Ishikawa (cell line): ENCODE measurements around the gene ZFR2.
A peak's percentile ranks its signal among the peaks of the same experiment; 100 is the strongest.

ENCODE experiments used
- CEBPB ChIP-seq: IDR thresholded peaks from 2 replicates; pipeline ENCODE4 v1.6.1; 2012
- CREB1 ChIP-seq: IDR thresholded peaks from 2 replicates; pipeline ENCODE4 v1.6.1; 2012; ENCODE audit warnings: low read depth
- EGR1 ChIP-seq: IDR thresholded peaks from 2 replicates; pipeline ENCODE4 v1.6.1; 2012
- EP300 ChIP-seq: IDR thresholded peaks from 2 replicates; pipeline ENCODE4 v1.6.1; 2012; ENCODE audit warnings: borderline replicate concordance
- FOXM1 ChIP-seq: IDR thresholded peaks from 2 replicates; pipeline ENCODE4 v1.6.1; 2012; ENCODE audit warnings: low read depth, borderline replicate concordance
- MAX ChIP-seq: IDR thresholded peaks from 2 replicates; pipeline ENCODE4 v1.6.1; 2012
- NFIC ChIP-seq: IDR thresholded peaks from 2 replicates; pipeline ENCODE4 v1.6.1; 2012
- RAD21 ChIP-seq: IDR thresholded peaks from 2 replicates; pipeline ENCODE4 v1.6.1; 2012; ENCODE audit warnings: low read depth
- REST ChIP-seq: IDR thresholded peaks from 2 replicates; pipeline ENCODE4 v1.6.1; 2012; ENCODE audit warnings: low read depth, mild to moderate bottlenecking
- TAF1 ChIP-seq: IDR thresholded peaks from 2 replicates; pipeline ENCODE4 v1.6.1; 2012; ENCODE audit warnings: low read depth, mild to moderate bottlenecking
- TCF12 ChIP-seq: IDR thresholded peaks from 2 replicates; pipeline ENCODE4 v1.6.1; 2012; ENCODE audit warnings: low read depth
- TEAD4 ChIP-seq: IDR thresholded peaks from 2 replicates; pipeline ENCODE4 v1.6.1; 2012
- USF1 ChIP-seq: IDR thresholded peaks from 2 replicates; pipeline ENCODE4 v1.6.1; 2012
- YY1 ChIP-seq: IDR thresholded peaks from 2 replicates; pipeline ENCODE4 v1.6.1; 2012; ENCODE audit warnings: low read depth
- ZBTB7A ChIP-seq: IDR thresholded peaks from 2 replicates; pipeline ENCODE4 v1.6.1; 2012; ENCODE audit warnings: low read depth

The ZFR2 gene

GRCh38 chr19:3766520-3766919 is 102.3 kb downstream of the ZFR2 start:
- TF ChIP-seq ZBTB7A (no peak), EP300 (no peak), EGR1 (no peak), CEBPB (no peak), TCF12 (no peak), FOXM1 (no peak), MAX (no peak), NFIC (no peak), TAF1 (no peak), USF1 (no peak), YY1 (no peak), RAD21 (no peak), TEAD4 (no peak), REST (no peak), CREB1 (no peak)

- TF ChIP-seq YY1 = no peak
- no peak for TF ChIP-seq EGR1
- TF ChIP-seq CEBPB = no peak
- no peak for TF ChIP-seq TAF1
- no peak for TF ChIP-seq FOXM1
These were observed 103.7 kb downstream of the ZFR2 start for GRCh38 chr19:3765121-3765520.

- TF ChIP-seq EGR1 = 0 out of 2 replicates have a peak, but pooled peaks have one; percentile 12
- peak; percentile 67 for TF ChIP-seq MAX
- peak; percentile 90 for TF ChIP-seq CREB1
- peak; percentile 33; the same call in 1 of the 2 replicates for TF ChIP-seq NFIC
- TF ChIP-seq YY1 = peak; percentile 90
- peak; percentile 53 for TF ChIP-seq CEBPB
- TF ChIP-seq TAF1 = peak; percentile 85
- peak; percentile 46; the same call in 1 of the 2 replicates for TF ChIP-seq USF1
- TF ChIP-seq RAD21 = no peak
- TF ChIP-seq REST = no peak
- no peak for TF ChIP-seq ZBTB7A
- TF ChIP-seq TCF12 = 0 out of 2 replicates have a peak, but pooled peaks have one; percentile 15
- TF ChIP-seq TEAD4 = no peak
These were observed 106.1 kb downstream of the ZFR2 start, which contains the start of gene MRPL54 for GRCh38 chr19:3762501-3763459. Gene MRPL54 (plus strand): TSS chr19:3762682. CDS start chr19:3762701, 19 bp downstream.

GRCh38 chr19:3762130-3762473 is 106.7 kb downstream of the ZFR2 start:
- no peak for TF ChIP-seq NFIC
- no peak for TF ChIP-seq FOXM1
- no peak for TF ChIP-seq EGR1
- no peak for TF ChIP-seq MAX
- TF ChIP-seq REST = no peak
- no peak for TF ChIP-seq CEBPB
- TF ChIP-seq YY1 = no peak
- TF ChIP-seq CREB1 = no peak
